Aorta (tissue), 5 donors: ENCODE data around the gene FOXJ2. TPM values are rescaled to one million over a fixed set of nuclear protein-coding genes. Genes with fewer than 3 reads are reported as not detected.

Experiments used
- ATAC-seq: fragments of 200-7000 bp; cut with Tn5 transposase; one replicate; pipeline ENCODE4 v1.9.1; 2022; ENCODE audit warnings: moderate library complexity; ENCODE audit not compliant: low FRiP score
- DNase-seq, 2 donors: peaks; one replicate each; pipeline ENCODE4 v3.0.0-alpha.2; 2020
- H3K27ac ChIP-seq, 2 donors: one replicate each; pipeline ENCODE4 v1.5.1; 2013; ENCODE audit warnings: low read length in 2 of 2, mild to moderate bottlenecking in 2 of 2, moderate library complexity in 2 of 2, control low read depth in 1 of 2, inconsistent platforms in 1 of 2, low read depth in 1 of 2
- H3K27me3 ChIP-seq, 2 donors: one replicate each; pipeline ENCODE4 v1.6.1; 2013; ENCODE audit warnings: control low read depth in 1 of 2, low read length in 1 of 2, mild to moderate bottlenecking in 1 of 2, moderate library complexity in 1 of 2; ENCODE audit not compliant: insufficient read depth in 2 of 2, control insufficient read depth in 1 of 2
- H3K36me3 ChIP-seq, 2 donors: one replicate each; pipeline ENCODE4 v1.6.1; 2013; ENCODE audit warnings: control low read depth in 1 of 2, low read length in 1 of 2, mild to moderate bottlenecking in 1 of 2; ENCODE audit not compliant: insufficient read depth in 2 of 2, control insufficient read depth in 1 of 2
- H3K4me1 ChIP-seq, 2 donors: one replicate each; pipeline ENCODE4 v1.6.1; 2013; ENCODE audit warnings: low read length in 2 of 2, control low read depth in 1 of 2, mild to moderate bottlenecking in 1 of 2, moderate library complexity in 1 of 2; ENCODE audit not compliant: insufficient read depth in 2 of 2, control insufficient read depth in 1 of 2
- H3K4me3 ChIP-seq, 2 donors: one replicate each; pipeline ENCODE4 v1.5.1; 2013; ENCODE audit warnings: low read length in 2 of 2, control low read depth in 1 of 2, mild to moderate bottlenecking in 1 of 2
- H3K9me3 ChIP-seq: one replicate; pipeline ENCODE4 v1.6.1; 2013; ENCODE audit warnings: mild to moderate bottlenecking, low read length; ENCODE audit not compliant: control insufficient read depth
- WGBS, 2 donors: extraction: QIAGEN DNeasy Blood & Tissue Kit; methylation state at CpG; one replicate each; pipeline ENCODE4 v1.1.7; 2013; 5-methylcytosine and 5-hydroxymethylcytosine counted together
- intact Hi-C, 2 donors: fragments of 100-400 bp; cut with DNase I; formaldehyde crosslinking; loops; one replicate each; pipeline versions ENCODE4 v1.14.2 to v1.15.0; 2022
- polyA plus RNA-seq, 2 donors: library from polyadenylated mRNA; stranded (reverse); fragments of 200-250 nt; gene quantifications; one replicate each; pipeline ENCODE4 v1.2.3, GENCODE V29; 2013
- total RNA-seq, 2 donors: library from RNA; stranded (reverse); fragmentation: NEBNext Ultra II Directional; extraction: Animal tissue kit (Norgen Biotek cat#: 25700); gene quantifications; one replicate each; pipeline ENCODE4 v1.2.1, GENCODE V29; 2021
- donor health status: healthy with polysubstance abuse.
- donor health status: Bipolar disorder and iron deficiency.
- donor health status: DM: no; HTN: no; CAD: no.
- donor health status: DM: no; HTN: no; CAD: no.
- donor health status: DM: yes; HTN: yes; CAD: no.

The FOXJ2 gene
- total and polyA plus RNA-seq, 4 donors: 6.0 to 32.1 (median 21.0) TPM

GRCh38 chr12:8047842-8048241 lies 15.3 kb downstream of the FOXJ2 start:
- H3K36me3 ChIP-seq: peaks cover 17 to 18% of the 10 kb centered on the region in 2 donors

DNA sequence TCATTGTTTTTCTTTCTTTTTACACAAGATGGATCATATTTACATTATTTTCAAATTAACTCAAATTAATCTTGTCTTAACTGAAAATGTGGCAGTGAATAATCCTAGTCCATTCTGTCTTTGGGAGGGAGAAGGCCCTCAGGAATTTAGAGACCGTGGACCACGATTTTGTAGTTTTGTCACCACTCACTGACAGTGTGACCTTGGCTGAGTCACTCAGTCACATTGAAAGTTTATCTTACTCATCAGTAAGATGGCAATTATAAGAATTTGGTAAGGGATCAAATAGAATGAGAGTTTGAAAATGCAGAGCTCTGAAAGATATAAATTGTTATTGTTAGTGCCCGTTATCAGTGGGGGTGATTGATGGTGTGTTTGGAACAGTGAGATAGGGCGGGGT lies 16.4 kb downstream of the FOXJ2 start:
- no peak for DNase-seq
- WGBS, 2 donors: 81 to 86% methylated on average over 4 of the region's 4 CpGs
- Histone ChIP-seq H3K4me3 (no peak overlapping the region), H3K36me3 (peaks cover 13 to 16% of the 10 kb centered on the region in 2 donors), H3K27ac (no peak overlapping the region), H3K4me1 (no peaks in the 10 kb centered on the region), H3K27me3 (no peaks in the 10 kb centered on the region), H3K9me3 (no peaks in the 10 kb centered on the region)
- intact Hi-C loops: no loop called here
- ATAC-seq: no peak

More at GRCh38 chr12:8047842-8048241, 15.3 kb downstream of the FOXJ2 start:
- WGBS, 2 donors: 94 to 96% methylated on average over 5 of the region's 5 CpGs
- ATAC-seq (no peak), DNase-seq (peak in 1 of 2 donors; percentile 41)
- intact Hi-C loops: no loop called here
- Histone ChIP-seq H3K4me1 (no peaks in the 10 kb centered on the region), H3K27ac (no peak overlapping the region), H3K27me3 (no peaks in the 10 kb centered on the region), H3K4me3 (no peak overlapping the region), H3K9me3 (no peaks in the 10 kb centered on the region)

DNA sequence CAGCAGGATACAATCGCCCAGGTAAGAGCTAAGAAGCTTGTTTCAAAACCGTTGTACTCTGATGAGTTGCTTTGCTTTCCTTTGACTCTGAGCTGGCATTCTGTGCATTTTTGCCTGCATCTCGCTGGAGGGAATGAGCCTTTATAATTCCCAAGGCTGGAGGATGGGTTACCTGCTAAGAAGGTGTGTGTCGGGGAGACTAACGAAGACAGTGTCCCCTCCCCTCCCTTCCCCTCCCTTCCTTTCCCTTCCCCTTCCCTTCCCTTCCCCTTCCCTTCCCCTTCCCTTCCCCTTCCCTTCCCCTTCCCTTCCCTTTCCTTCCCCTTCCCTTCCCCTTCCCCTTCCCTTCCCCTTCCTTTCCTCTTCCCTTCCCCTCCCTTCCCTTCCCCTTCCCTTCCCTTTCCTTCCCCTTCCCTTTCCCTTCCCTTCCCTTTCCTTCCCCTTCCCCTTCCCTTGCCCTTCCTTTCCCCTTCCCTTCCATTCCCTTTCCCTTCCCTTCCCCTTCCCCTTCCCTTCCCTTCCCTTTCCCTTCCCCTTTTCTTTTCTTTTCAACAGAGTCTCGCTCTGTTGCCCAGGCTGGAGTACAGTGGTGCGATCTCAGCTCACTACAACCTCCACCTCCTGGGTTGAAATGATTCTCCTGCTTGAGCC lies 18.2 kb downstream of the FOXJ2 start:
- ATAC-seq (no peak), DNase-seq (no peak)
- Histone ChIP-seq H3K27me3 (no peaks in the 10 kb centered on the region), H3K36me3 (peaks cover 11 to 16% of the 10 kb centered on the region in 2 donors), H3K9me3 (no peaks in the 10 kb centered on the region), H3K4me1 (no peaks in the 10 kb centered on the region), H3K27ac (no peak overlapping the region), H3K4me3 (no peak overlapping the region)
- 88 to 92% methylated on average over 7 of the region's 7 CpGs for WGBS, 2 donors
- intact Hi-C loops: no loop called here

DNA sequence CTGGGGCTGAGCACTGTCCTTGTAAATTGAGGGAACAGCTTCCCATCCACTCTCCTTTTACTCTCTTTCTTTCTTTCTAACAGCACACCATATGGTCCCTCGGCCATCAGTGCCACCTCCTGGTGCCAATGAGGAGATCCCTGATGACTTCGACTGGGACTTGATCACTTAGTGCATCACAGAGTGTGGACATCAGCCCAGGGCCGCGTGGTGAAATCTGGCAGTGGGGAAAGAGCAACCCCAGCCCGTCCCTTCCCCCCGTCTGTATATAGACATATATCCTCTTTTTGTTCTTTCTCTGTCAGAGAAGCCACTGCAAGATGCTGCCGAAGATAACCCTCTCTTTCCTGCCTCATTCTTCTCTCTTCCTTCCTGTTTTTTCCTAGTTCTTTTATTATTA lies 20.2 kb downstream of the FOXJ2 start:
- ATAC-seq: no peak
- H3K27me3 ChIP-seq: no peaks in the 10 kb centered on the region
- intact Hi-C loops: no loop called here
- H3K27ac ChIP-seq: no peak overlapping the region
- no peaks in the 10 kb centered on the region for H3K4me1 ChIP-seq
- peaks cover 11 to 16% of the 10 kb centered on the region in 2 donors for H3K36me3 ChIP-seq
- peak in 1 of 2 donors; percentile 80 for DNase-seq
- 81 to 82% methylated on average over 7 of the region's 7 CpGs for WGBS, 2 donors
- no peaks in the 10 kb centered on the region for H3K9me3 ChIP-seq
- no peak overlapping the region for H3K4me3 ChIP-seq

GRCh38 chr12:8054816-8055215 lies 22.3 kb downstream of the FOXJ2 start:
- 77 to 79% methylated on average over 2 of the region's 2 CpGs for WGBS, 2 donors
- peaks cover 4 to 10% of the 10 kb centered on the region in 2 donors for H3K36me3 ChIP-seq

DNA sequence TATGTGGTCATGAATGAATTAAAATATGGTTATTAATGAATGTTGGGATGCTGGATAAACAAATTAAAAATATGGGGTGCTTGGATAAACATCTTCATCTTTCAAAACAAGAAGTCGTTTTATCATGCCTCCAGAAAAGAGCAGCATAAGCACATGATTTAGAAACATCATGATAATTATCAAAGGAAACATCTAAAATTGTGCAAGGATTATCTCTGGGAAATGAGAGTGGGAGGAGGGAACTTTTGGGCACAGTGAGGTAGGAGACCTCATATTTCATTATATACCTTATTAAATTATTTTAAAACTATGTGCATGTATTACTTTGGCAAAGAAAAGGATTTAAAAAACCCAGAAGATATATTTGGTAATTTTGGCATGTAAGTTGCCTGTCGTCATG lies 24.8 kb downstream of the FOXJ2 start:
- Histone ChIP-seq H3K4me1 (no peaks in the 10 kb centered on the region), H3K4me3 (no peak overlapping the region), H3K36me3 (peaks cover 4 to 7% of the 10 kb centered on the region in 2 donors), H3K27ac (no peak overlapping the region), H3K27me3 (no peaks in the 10 kb centered on the region), H3K9me3 (no peaks in the 10 kb centered on the region)
- intact Hi-C loops: no loop called here
- WGBS, 2 donors: 39 to 43% methylated on average over 2 of the region's 2 CpGs
- no peak for DNase-seq
- ATAC-seq: no peak

More at GRCh38 chr12:8054816-8055215, 22.3 kb downstream of the FOXJ2 start:
- Histone ChIP-seq H3K9me3 (no peaks in the 10 kb centered on the region), H3K4me3 (no peak overlapping the region), H3K4me1 (no peaks in the 10 kb centered on the region), H3K27me3 (no peaks in the 10 kb centered on the region), H3K27ac (no peak overlapping the region)
- no peak for ATAC-seq
- intact Hi-C loops: no loop called here
- peak in 1 of 2 donors; percentile 58 for DNase-seq

DNA sequence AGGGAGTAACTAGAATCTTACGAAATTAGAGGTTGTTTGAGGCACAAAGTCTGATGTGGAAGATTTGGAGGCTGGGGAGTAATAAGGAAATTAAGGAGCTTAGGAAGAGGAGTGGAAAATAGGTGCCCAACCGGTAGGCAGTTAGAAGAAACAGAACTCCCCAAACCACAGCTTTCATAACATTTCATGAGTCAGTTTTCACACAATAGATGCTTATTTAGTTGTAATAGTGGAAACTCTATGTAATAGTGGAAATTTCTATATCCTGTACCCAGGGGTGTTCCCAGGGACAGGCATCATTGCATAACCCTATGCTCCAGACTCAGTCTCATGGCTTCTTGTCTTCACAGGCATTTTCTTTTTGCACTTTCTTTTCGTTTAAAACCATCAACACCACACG lies 25.3 kb downstream of the FOXJ2 start:
- intact Hi-C loops: no loop called here
- no peak overlapping the region for H3K27ac ChIP-seq
- H3K4me1 ChIP-seq: no peaks in the 10 kb centered on the region
- H3K27me3 ChIP-seq: no peaks in the 10 kb centered on the region
- ATAC-seq: no peak
- WGBS, 2 donors: 68 to 70% methylated on average over 4 of the region's 4 CpGs
- no peak overlapping the region for H3K4me3 ChIP-seq
- no peak for DNase-seq
- H3K36me3 ChIP-seq: peaks cover 1 to 7% of the 10 kb centered on the region in 2 donors
- H3K9me3 ChIP-seq: no peaks in the 10 kb centered on the region

DNA sequence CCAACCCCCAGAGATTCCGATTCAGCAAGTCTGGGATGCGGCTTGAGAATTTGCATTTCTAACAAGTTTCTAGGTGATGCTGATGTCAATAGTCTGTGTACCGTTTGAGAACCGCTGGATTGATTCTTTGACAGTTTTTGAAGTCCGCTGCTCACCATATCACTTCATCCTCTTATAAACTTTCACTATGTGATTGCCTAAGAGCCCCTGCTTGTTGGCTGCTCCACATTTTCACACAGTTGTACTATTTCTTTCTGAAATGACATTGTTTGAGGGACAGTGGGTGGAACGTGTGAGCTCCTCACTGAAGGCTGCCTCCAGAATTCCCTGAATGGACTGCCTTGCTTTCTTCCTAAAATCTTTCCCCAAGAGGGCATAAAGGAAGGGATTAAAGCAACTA lies 26.0 kb downstream of the FOXJ2 start:
- H3K27ac ChIP-seq: no peak overlapping the region
- H3K4me1 ChIP-seq: no peaks in the 10 kb centered on the region
- DNase-seq (no peak), ATAC-seq (no peak)
- H3K27me3 ChIP-seq: no peaks in the 10 kb centered on the region
- no peaks in the 10 kb centered on the region for H3K9me3 ChIP-seq
- WGBS, 2 donors: 61 to 70% methylated on average over 6 of the region's 6 CpGs
- intact Hi-C loops: no loop called here
- H3K36me3 ChIP-seq: peaks cover 0 to 5% of the 10 kb centered on the region in 2 donors
- H3K4me3 ChIP-seq: no peak overlapping the region

- no peak overlapping the region for H3K4me3 ChIP-seq
- DNase-seq (no peak), ATAC-seq (no peak)
These were observed 31.6 kb downstream of the FOXJ2 start for GRCh38 chr12:8064131-8064530.

More at GRCh38 chr12:8064131-8064530, 31.6 kb downstream of the FOXJ2 start:
- no peaks in the 10 kb centered on the region for H3K36me3 ChIP-seq
- intact Hi-C loops: no loop called here
- H3K27me3 ChIP-seq: no peaks in the 10 kb centered on the region
- no peaks in the 10 kb centered on the region for H3K9me3 ChIP-seq
- no peak overlapping the region for H3K27ac ChIP-seq
- H3K4me1 ChIP-seq: no peaks in the 10 kb centered on the region
